A549 (cell line): ENCODE measurements around the gene NKX6-2. TPM values are rescaled to one million over a fixed set of nuclear protein-coding genes. Genes with fewer than 3 reads are reported as not detected.

Source experiments
- ATAC-seq, 2 experiments: fragments of 200-7000 bp in 1 of 2; fragments of >200 bp in 1 of 2; cut with Nextera tagmentation in 1 of 2; cut with Tn5 transposase in 1 of 2; 3 replicates each; pipeline versions ENCODE4 v1.8.0 to v1.9.1; 2018 to 2020; ENCODE audit warnings: mild to moderate bottlenecking in 1 of 2, moderate library complexity in 1 of 2
- CTCF ChIA-PET: fragments of 300-600 bp; sonication (Branson Sonifier 250); formaldehyde crosslinking; extraction: SDS; loops from one replicate; lab custom pipeline; 2021; ENCODE audit warnings: antibody characterized with exemption, inconsistent platforms; lab: Yijun Ruan, JAX
- POLR2A ChIA-PET: fragments of 350-600 bp; formaldehyde crosslinking; extraction: SDS; loops from one replicate; lab custom pipeline; 2021; ENCODE audit warnings: antibody characterized with exemption, inconsistent platforms; lab: Yijun Ruan, JAX
- DNase-seq, 2 experiments: peaks; one replicate each; pipeline versions ENCODE4 v3.0.0 to v3.0.0-alpha.2; 2011 to 2016; ENCODE audit warnings: low read depth in 1 of 2, low spot score in 1 of 2
- FAIRE-seq: peaks from 2 replicates; lab custom pipeline; 2011; peaks lifted over from hg19 to GRCh38; lab: Jason Lieb, UNC
- H3K27ac ChIP-seq, 2 experiments: fragments of >200 bp; sonication (Bioruptor Twin); formaldehyde crosslinking; 3 replicates each; pipeline ENCODE4 v1.5.1; 2016 to 2017
- H3K4me1 ChIP-seq: fragments of >200 bp; sonication (Bioruptor Twin); formaldehyde crosslinking; 3 replicates; pipeline ENCODE4 v1.6.1; 2016
- H3K4me2 ChIP-seq: fragments of >200 bp; sonication (Bioruptor Twin); formaldehyde crosslinking; 3 replicates; pipeline ENCODE4 v1.6.1; 2016
- H3K4me3 ChIP-seq: fragments of >200 bp; sonication (Bioruptor Twin); formaldehyde crosslinking; 3 replicates; pipeline ENCODE4 v1.5.1; 2016
- H3K9me3 ChIP-seq: fragments of >200 bp; sonication (Bioruptor Twin); formaldehyde crosslinking; 3 replicates; pipeline ENCODE4 v1.6.1; 2016
- CBX8 ChIP-seq: fragments of 200-600 bp; sonication (generic); IDR thresholded peaks from 2 replicates; pipeline ENCODE4 v1.6.1; 2016
- EHF ChIP-seq: fragments of 250-450 bp; sonication (Bioruptor Pico); IDR thresholded peaks from 2 replicates; pipeline ENCODE4 v1.5.0; 2020; ENCODE audit warnings: mild to moderate bottlenecking
- EP300 ChIP-seq, 2 experiments: fragments of >200 bp; sonication (Bioruptor Twin); formaldehyde crosslinking; IDR thresholded peaks; 2 replicates in 1 of 2; 3 replicates in 1 of 2; pipeline ENCODE4 v1.6.1; 2016 to 2017
- ESRRA ChIP-seq: fragments of 150-350 bp; IDR thresholded peaks from 2 replicates; pipeline ENCODE4 v1.6.1; 2014; ENCODE audit warnings: mild to moderate bottlenecking, low read length, borderline replicate concordance
- FOSB ChIP-seq: fragments of 250-450 bp; sonication (Bioruptor Pico); IDR thresholded peaks from 2 replicates; pipeline ENCODE4 v1.5.0; 2020; ENCODE audit warnings: mild to moderate bottlenecking, moderate library complexity
- HOXB13 ChIP-seq: fragments of 250-450 bp; sonication (Bioruptor Pico); IDR thresholded peaks from 2 replicates; pipeline ENCODE4 v1.5.0; 2020; ENCODE audit warnings: low read depth, mild to moderate bottlenecking, moderate library complexity
- HOXB5 ChIP-seq: fragments of 250-450 bp; sonication (Bioruptor Pico); IDR thresholded peaks from 2 replicates; pipeline ENCODE4 v1.5.0; 2020; ENCODE audit warnings: mild to moderate bottlenecking, moderate library complexity
- JUNB ChIP-seq: fragments of >200 bp; sonication (Bioruptor Twin); formaldehyde crosslinking; IDR thresholded peaks from 2 replicates; pipeline ENCODE4 v1.6.1; 2016
- MAFK ChIP-seq: fragments of 450-650 bp; IDR thresholded peaks from 2 replicates; pipeline ENCODE4 v1.6.1; 2014; ENCODE audit not compliant: partially characterized antibody
- NFE2L2 ChIP-seq: fragments of 150-350 bp; conservative IDR thresholded peaks from 2 replicates; pipeline ENCODE4 v1.6.1; 2014; ENCODE audit warnings: low read length
- NPAS2 ChIP-seq: fragments of 250-450 bp; sonication (Bioruptor Pico); IDR thresholded peaks from 2 replicates; pipeline ENCODE4 v1.8.0; 2022; ENCODE audit warnings: mild to moderate bottlenecking, moderate library complexity, borderline replicate concordance
- PHF8 ChIP-seq: fragments of 200-600 bp; sonication (generic); IDR thresholded peaks from 2 replicates; pipeline ENCODE4 v1.6.1; 2016; ENCODE audit warnings: low read depth, mild to moderate bottlenecking, antibody characterized with exemption, moderate library complexity, borderline replicate concordance
- SREBF2 ChIP-seq: fragments of 450-650 bp; IDR thresholded peaks from 2 replicates; pipeline ENCODE4 v1.6.1; 2014; ENCODE audit warnings: mild to moderate bottlenecking, moderate library complexity
- TFCP2L1 ChIP-seq: fragments of 250-450 bp; sonication (Bioruptor Pico); IDR thresholded peaks from 2 replicates; pipeline ENCODE4 v1.5.0; 2021; ENCODE audit warnings: mild to moderate bottlenecking
- TP53 ChIP-seq: fragments of 250-450 bp; sonication (Bioruptor Pico); IDR thresholded peaks from 2 replicates; pipeline ENCODE4 v1.5.0; 2021; ENCODE audit warnings: mild to moderate bottlenecking, moderate library complexity
- ZC3H11A ChIP-seq: fragments of 450-650 bp; IDR thresholded peaks from 2 replicates; pipeline ENCODE4 v1.6.1; 2014; ENCODE audit warnings: antibody characterized with exemption, mild to moderate bottlenecking
- ZNF302 ChIP-seq: fragments of 250-450 bp; sonication (Bioruptor Pico); IDR thresholded peaks from 2 replicates; pipeline ENCODE4 v1.9.0; 2021; ENCODE audit warnings: inconsistent platforms, mild to moderate bottlenecking, moderate library complexity
- ZSCAN20 ChIP-seq: fragments of 250-450 bp; sonication (Bioruptor Pico); IDR thresholded peaks from 2 replicates; pipeline ENCODE4 v1.8.0; 2022; ENCODE audit warnings: mild to moderate bottlenecking, moderate library complexity
- WGBS: methylation state at CpG from one replicate; pipeline ENCODE4 v1.1.6; 2017; ENCODE audit errors: missing lambda C conversion rate; 5-methylcytosine and 5-hydroxymethylcytosine counted together
- polyA plus RNA-seq, 4 experiments: library from polyadenylated mRNA; depleted of rRNA in 3 of 4; stranded (reverse); fragments of >200 nt; fragmentation: RNase III in 1 of 4; extraction: RNeasy Plus Mini Kit Qiagen cat#74134 plus additional on column Dnase treatment in 1 of 4; gene quantifications; 2 replicates in 3 of 4; 3 replicates in 1 of 4; pipeline ENCODE4 v1.2.3, GENCODE V29; 2011 to 2017
- TF ChIP-seq, protein P1 (sequence below): fragments of 250-450 bp; sonication (Bioruptor Pico); IDR thresholded peaks from 2 replicates; pipeline ENCODE4 v1.5.0; 2020; ENCODE audit warnings: low read depth, mild to moderate bottlenecking, moderate library complexity
- TF ChIP-seq, protein P2 (sequence below): IDR thresholded peaks from 2 replicates; pipeline ENCODE4 v1.6.1; 2012
- TF ChIP-seq, protein P3 (sequence below): IDR thresholded peaks from 2 replicates; pipeline ENCODE4 v1.6.1; 2012
- TF ChIP-seq, protein P4 (sequence below): IDR thresholded peaks from 2 replicates; pipeline ENCODE4 v1.6.1; 2012; ENCODE audit warnings: low read depth, borderline replicate concordance

The NKX6-2 gene
- polyA plus RNA-seq, 2 of the 4 experiments (the other 2 are of a cell fraction), result not detected

DNA sequence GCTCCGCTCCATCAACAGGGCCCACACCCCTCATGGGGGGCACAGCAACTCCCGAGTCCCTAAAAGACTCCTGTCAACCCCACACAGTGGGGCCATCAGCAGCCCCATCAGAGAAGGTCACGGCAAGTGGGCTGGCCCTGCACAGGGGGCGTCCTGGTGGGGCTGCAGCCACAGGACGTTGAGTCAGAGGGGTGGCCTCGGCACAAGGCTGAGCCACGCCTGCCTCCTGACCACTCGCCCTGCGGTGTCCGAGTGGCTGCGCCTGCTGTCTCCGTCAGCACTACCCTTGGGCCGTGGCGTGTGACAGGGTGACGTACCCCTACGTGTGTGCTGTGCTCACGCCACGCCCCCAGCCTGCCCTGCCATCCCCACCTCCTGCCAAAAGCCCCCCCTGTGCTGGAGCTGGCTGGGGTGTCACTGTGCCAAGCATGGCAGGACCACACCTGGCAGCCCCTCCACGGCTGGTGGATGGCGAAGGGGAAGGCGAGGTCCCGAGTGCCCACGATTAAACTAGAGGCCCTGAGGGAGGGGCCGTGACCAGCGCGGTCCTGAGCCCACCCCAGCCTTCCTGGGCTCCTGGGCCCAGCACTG is 26.0 kb upstream of the NKX6-2 start:
- POLR2A ChIA-PET, result no interaction called here
- FAIRE-seq (no peak), ATAC-seq (peak in 1 of 2 experiments; percentile 21; a peak in 1 of 6 replicates)

DNA sequence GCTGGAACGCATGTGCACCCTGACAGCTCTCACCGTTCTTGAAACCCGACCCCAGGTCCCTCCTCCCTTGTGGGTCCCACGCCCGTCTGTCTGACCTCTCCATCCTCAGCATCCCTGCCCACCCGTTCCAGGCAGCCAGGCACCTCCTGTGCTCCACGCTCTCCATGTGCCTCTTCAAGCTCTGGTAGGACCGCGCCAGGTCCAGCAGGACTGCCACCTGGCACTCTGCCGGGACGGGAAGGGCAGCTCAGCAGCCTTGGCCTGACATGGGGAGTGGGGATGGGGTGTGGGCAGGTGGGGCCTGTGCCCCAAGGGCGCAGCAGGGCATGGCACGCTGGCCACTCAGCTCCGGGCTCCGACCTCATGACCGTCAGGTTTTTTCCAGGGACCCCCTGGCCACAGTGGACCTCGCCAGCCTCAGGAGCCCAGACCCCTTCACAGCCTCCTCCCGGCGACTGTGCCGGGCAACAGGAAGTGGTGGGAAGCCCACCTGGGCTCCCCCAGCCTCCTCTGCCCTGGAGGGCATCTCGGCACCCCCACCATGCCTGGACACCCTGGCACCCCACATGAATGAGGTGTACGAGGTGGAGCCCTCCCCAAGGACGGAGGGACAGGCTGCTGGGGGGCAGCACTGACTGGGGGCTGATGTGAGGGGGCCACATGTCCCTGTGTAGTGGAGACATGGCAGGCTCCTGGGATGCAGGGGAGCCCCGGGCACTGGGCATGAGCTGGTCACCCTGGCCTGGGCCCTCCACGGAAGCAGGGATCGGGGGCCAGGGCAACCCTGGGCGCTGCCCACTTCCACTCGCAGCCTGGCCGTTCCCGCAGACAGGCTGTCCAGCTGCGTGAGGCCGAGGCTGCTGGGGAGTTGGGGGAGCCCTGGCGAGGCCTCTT is 25.1 kb upstream of the NKX6-2 start:
- FAIRE-seq, result no peak
- H3K4me1 ChIP-seq, result no peaks in the 10 kb centered on the region
- ATAC-seq, result 0 out of 6 replicates have a peak, but pooled peaks of 1 of the 2 experiments have one; percentile 10
- no peak overlapping the region for H3K27ac ChIP-seq
- no peak overlapping the region for H3K4me2 ChIP-seq
- H3K9me3 ChIP-seq, result no peaks in the 10 kb centered on the region
- no peak for DNase-seq
- WGBS, result 29% methylated on average over 17 of the region's 33 CpGs
- POLR2A ChIA-PET, result no interaction called here
- H3K4me3 ChIP-seq, result no peak overlapping the region
- CTCF ChIA-PET, result interaction anchor here (1.2 kb wide), 1 partner anchor 157 kb away, joined by 3 read pairs; no protein-coding TSS in a partner anchor
- TF ChIP-seq ESRRA, result no peak
- no peak for TF ChIP-seq NPAS2 (CRISPR knock-in tag)
- TF ChIP-seq, protein P1, sequence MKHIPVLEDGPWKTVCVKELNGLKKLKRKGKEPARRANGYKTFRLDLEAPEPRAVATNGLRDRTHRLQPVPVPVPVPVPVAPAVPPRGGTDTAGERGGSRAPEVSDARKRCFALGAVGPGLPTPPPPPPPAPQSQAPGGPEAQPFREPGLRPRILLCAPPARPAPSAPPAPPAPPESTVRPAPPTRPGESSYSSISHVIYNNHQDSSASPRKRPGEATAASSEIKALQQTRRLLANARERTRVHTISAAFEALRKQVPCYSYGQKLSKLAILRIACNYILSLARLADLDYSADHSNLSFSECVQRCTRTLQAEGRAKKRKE (CRISPR knock-in tag), result no peak
- TF ChIP-seq EHF (CRISPR knock-in tag), result no peak
- no peak for TF ChIP-seq TFCP2L1
- no peak for TF ChIP-seq SREBF2
- TF ChIP-seq CBX8, result no peak
- no peak for TF ChIP-seq MAFK

More for the DNA sequence above, 26.0 kb upstream of the NKX6-2 start:
- Histone ChIP-seq H3K9me3 (no peaks in the 10 kb centered on the region), H3K4me1 (no peaks in the 10 kb centered on the region), H3K4me2 (no peak overlapping the region), H3K4me3 (no peak overlapping the region), H3K27ac (no peak overlapping the region)
- WGBS, result 36% methylated on average over 19 of the region's 26 CpGs
- CTCF ChIA-PET, result interaction anchor here (0.9 to 1.2 kb wide), 2 partner anchors 9 to 157 kb away, joined by 3 to 4 read pairs; no protein-coding TSS in a partner anchor
- TF ChIP-seq ZNF302 (CRISPR knock-in tag), result no peak
- TF ChIP-seq, protein P2, sequence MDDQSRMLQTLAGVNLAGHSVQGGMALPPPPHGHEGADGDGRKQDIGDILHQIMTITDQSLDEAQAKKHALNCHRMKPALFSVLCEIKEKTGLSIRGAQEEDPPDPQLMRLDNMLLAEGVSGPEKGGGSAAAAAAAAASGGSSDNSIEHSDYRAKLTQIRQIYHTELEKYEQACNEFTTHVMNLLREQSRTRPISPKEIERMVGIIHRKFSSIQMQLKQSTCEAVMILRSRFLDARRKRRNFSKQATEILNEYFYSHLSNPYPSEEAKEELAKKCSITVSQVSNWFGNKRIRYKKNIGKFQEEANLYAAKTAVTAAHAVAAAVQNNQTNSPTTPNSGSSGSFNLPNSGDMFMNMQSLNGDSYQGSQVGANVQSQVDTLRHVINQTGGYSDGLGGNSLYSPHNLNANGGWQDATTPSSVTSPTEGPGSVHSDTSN, result no peak
- TF ChIP-seq MAFK, result no peak
- TF ChIP-seq, protein P3, sequence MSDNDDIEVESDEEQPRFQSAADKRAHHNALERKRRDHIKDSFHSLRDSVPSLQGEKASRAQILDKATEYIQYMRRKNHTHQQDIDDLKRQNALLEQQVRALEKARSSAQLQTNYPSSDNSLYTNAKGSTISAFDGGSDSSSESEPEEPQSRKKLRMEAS, result no peak
- no peak for TF ChIP-seq JUNB
- TF ChIP-seq FOSB (CRISPR knock-in tag), result no peak
- TF ChIP-seq HOXB5 (CRISPR knock-in tag), result no peak
- no peak for TF ChIP-seq ZSCAN20 (CRISPR knock-in tag)
- TF ChIP-seq HOXB13 (CRISPR knock-in tag), result no peak
- TF ChIP-seq, protein P4, sequence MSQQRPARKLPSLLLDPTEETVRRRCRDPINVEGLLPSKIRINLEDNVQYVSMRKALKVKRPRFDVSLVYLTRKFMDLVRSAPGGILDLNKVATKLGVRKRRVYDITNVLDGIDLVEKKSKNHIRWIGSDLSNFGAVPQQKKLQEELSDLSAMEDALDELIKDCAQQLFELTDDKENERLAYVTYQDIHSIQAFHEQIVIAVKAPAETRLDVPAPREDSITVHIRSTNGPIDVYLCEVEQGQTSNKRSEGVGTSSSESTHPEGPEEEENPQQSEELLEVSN, result no peak
- TF ChIP-seq TP53, result no peak
- TF ChIP-seq EP300 (IDR thresholded peaks at IDR 0.05), result no peak
- TF ChIP-seq, protein P1 (CRISPR knock-in tag), result no peak
- TF ChIP-seq PHF8, result no peak
- no peak for TF ChIP-seq NFE2L2
- no peak for TF ChIP-seq ZC3H11A
- DNase-seq, result no peak
